Kidney (tissue), 14 donors: ENCODE results near the gene C12orf75. TPM values are rescaled to one million over a fixed set of nuclear protein-coding genes. Genes with fewer than 3 reads are reported as not detected.

Experiments
- DNase-seq, 5 donors: peaks; one replicate each; pipeline ENCODE4 v3.0.0-alpha.2; 2013 to 2020
- FAIRE-seq: peaks from 2 replicates; lab custom pipeline; 2012; peaks lifted over from hg19 to GRCh38; lab: Jason Lieb, UNC
- H3K27ac ChIP-seq, 2 donors: one replicate each; pipeline ENCODE4 v1.7.0; 2013; ENCODE audit warnings: low read depth in 2 of 2, low read length in 2 of 2, inconsistent platforms in 1 of 2
- H3K27me3 ChIP-seq: one replicate; pipeline ENCODE4 v1.7.1; 2013; ENCODE audit warnings: low read length, inconsistent platforms; ENCODE audit not compliant: control insufficient read depth, insufficient read depth
- H3K36me3 ChIP-seq, 3 donors: one replicate each; pipeline versions ENCODE4 v1.7.0 to v1.7.1; 2013; ENCODE audit warnings: low read length in 3 of 3, control low read depth in 1 of 3, inconsistent platforms in 1 of 3; ENCODE audit not compliant: insufficient read depth in 3 of 3, control insufficient read depth in 2 of 3
- H3K4me1 ChIP-seq, 3 donors: one replicate each; pipeline versions ENCODE4 v1.7.0 to v1.7.1; 2013; ENCODE audit warnings: low read length in 3 of 3, inconsistent platforms in 1 of 3, low read depth in 1 of 3; ENCODE audit not compliant: control insufficient read depth in 2 of 3, insufficient read depth in 2 of 3
- H3K4me3 ChIP-seq, 3 donors: one replicate each; pipeline versions ENCODE4 v1.7.0 to v1.8.1; 2013; ENCODE audit warnings: low read length in 3 of 3, control low read depth in 1 of 3, inconsistent platforms in 1 of 3
- H3K9ac ChIP-seq, 3 donors: one replicate each; pipeline versions ENCODE4 v1.7.0 to v1.7.1; 2013; ENCODE audit warnings: low read length in 3 of 3, control low read depth in 1 of 3, inconsistent platforms in 1 of 3
- H3K9me3 ChIP-seq, 3 donors: one replicate each; pipeline versions ENCODE4 v1.7.0 to v1.7.1; 2013; ENCODE audit warnings: low read length in 3 of 3, control low read depth in 1 of 3, inconsistent platforms in 1 of 3; ENCODE audit not compliant: control insufficient read depth in 2 of 3, insufficient read depth in 1 of 3
- CTCF ChIP-seq: IDR thresholded peaks from 3 replicates; pipeline ENCODE4 v1.5.1; 2012; ENCODE audit warnings: mild to moderate bottlenecking, moderate library complexity, borderline replicate concordance; ENCODE audit not compliant: insufficient read depth; ENCODE audit errors: extremely low read depth
- intact Hi-C: fragments of 100-400 bp; cut with DNase I; formaldehyde crosslinking; loops from one replicate; pipeline ENCODE4 v1.11.1; 2022
- polyA plus RNA-seq: library from polyadenylated mRNA; stranded (reverse); fragments of 350-450 nt; fragmentation: Illumina TruSeq; extraction: RNeasy Lipid Tissue Mini Kit (QIAGEN cat#74804); gene quantifications from one replicate; pipeline ENCODE4 v1.2.3, GENCODE V29; 2014; ENCODE audit warnings: low read depth, low replicate concordance; ENCODE audit not compliant: insufficient read depth
- total RNA-seq: library from RNA; stranded (reverse); fragmentation: NEBNext Ultra II Directional; extraction: Animal tissue kit (Norgen Biotek cat#: 25700); gene quantifications from one replicate; pipeline ENCODE4 v1.2.1, GENCODE V29; 2021
- donor health status: control.
- donor health status: control.
- donor health status: control.
- donor health status: control.
- donor health status: control.
- donor health status: DM: yes; HTN: yes; CAD: no.
- donor health status: Normal renal cell carcinoma (clear cell type).

The C12orf75 gene
- total and polyA plus RNA-seq, 2 donors from 2014 or later = 107 to 127 TPM

- DNase-seq (no peak), FAIRE-seq (no peak)
- TF ChIP-seq CTCF = no peak
- no peaks in the 10 kb centered on the region for H3K9me3 ChIP-seq
- H3K27ac ChIP-seq = no peak overlapping the region
- H3K27me3 ChIP-seq = no peaks in the 10 kb centered on the region
- no peaks in the 10 kb centered on the region for H3K4me1 ChIP-seq
- H3K36me3 ChIP-seq = no peaks in the 10 kb centered on the region
- no peak overlapping the region for H3K4me3 ChIP-seq
- intact Hi-C loops = no loop called here
- H3K9ac ChIP-seq = no peak overlapping the region
These were observed 69.1 kb downstream of the C12orf75 start for GRCh38 chr12:105399428-105400081.

GRCh38 chr12:105400227-105400626, 69.7 kb downstream of the C12orf75 start:
- no peak for FAIRE-seq
- intact Hi-C loops = no loop called here
- no peaks in the 10 kb centered on the region for H3K36me3 ChIP-seq
- H3K27me3 ChIP-seq = no peaks in the 10 kb centered on the region
- H3K4me1 ChIP-seq = no peaks in the 10 kb centered on the region
- no peak overlapping the region for H3K9ac ChIP-seq
- H3K4me3 ChIP-seq = no peak overlapping the region
- H3K27ac ChIP-seq = no peak overlapping the region
- DNase-seq = no peak
- H3K9me3 ChIP-seq = no peaks in the 10 kb centered on the region
- TF ChIP-seq CTCF = no peak

DNA sequence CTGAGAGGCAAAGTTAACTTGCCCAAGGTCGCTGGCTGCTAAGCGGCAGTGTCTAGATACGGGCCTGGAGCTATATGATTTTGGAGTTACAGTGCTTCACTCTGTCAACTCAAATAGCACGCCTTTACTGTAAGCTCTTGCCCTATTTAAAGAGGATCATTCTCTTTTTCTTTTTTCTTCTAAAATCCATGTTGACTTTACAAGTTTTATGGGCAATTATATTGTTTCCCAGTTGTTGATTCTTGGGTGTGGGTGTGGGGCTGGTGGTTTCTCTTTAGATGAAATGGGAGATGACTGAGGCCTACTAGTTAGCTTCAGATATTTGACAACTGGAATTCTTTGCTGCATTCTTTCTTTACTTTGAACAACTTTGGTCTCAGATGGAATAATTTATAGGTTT, 70.7 kb downstream of the C12orf75 start:
- Histone ChIP-seq H3K9ac (no peak overlapping the region), H3K9me3 (no peaks in the 10 kb centered on the region), H3K4me3 (no peak overlapping the region), H3K27me3 (no peaks in the 10 kb centered on the region), H3K4me1 (no peaks in the 10 kb centered on the region), H3K27ac (no peak overlapping the region), H3K36me3 (no peaks in the 10 kb centered on the region)
- peak in 2 of 5 donors; percentile 24 to 44 for DNase-seq
- no peak for FAIRE-seq
- intact Hi-C loops = no loop called here
- no peak for TF ChIP-seq CTCF

DNA sequence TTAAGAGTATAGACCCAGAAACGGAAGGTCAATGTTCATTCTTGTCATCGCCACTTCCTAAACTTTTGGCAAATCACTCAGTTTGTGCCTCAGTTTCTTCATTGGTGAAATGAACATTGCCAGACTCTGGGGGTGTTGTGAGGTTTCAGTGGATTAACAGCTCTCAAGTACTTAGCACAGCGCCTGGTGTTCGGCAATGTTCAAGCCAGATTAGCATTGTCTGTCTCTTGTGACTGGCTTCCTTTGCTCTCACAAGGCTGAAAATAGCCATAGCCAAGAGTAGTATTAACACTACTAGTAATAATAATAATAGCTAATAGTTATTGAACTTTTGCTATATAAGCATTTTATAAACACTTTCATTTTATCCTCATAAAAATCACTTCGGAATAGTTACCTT, 71.9 kb downstream of the C12orf75 start:
- Histone ChIP-seq H3K4me3 (no peak overlapping the region), H3K9me3 (no peaks in the 10 kb centered on the region), H3K27ac (no peak overlapping the region), H3K27me3 (no peaks in the 10 kb centered on the region), H3K36me3 (no peaks in the 10 kb centered on the region), H3K4me1 (no peaks in the 10 kb centered on the region), H3K9ac (no peak overlapping the region)
- DNase-seq (no peak), FAIRE-seq (no peak)
- TF ChIP-seq CTCF = no peak
- intact Hi-C loops = no loop called here
